ENCODE data around the gene DCTN3.

DCTN3 gene

DNA sequence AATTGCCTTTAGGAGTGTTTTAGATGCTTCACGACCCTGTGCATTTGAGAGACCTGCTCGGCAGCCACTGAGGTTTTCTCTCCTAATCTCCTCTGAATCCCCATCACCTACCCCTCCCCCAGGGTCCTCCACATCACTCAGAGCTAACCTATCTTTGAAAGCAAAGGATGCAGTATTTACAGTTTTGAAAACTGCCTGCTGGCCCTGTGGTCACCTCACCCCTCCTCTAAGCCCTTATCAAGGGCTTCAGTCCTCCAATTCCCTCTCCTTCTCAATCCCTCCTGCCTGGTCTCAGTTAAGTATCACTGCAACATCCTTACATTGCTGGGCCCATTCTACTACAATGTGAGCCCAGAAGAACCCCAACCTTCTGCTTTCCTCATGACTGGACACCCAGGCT is 13.0 kb downstream of the DCTN3 start:
- H3K36me3 ChIP-seq (ENCODE audit: control insufficient read depth in 5 of 5, insufficient read depth in 5 of 5, low read length in 5 of 5) = no peaks in the 10 kb centered on the region
- no peak overlapping the region for H3K4me3 ChIP-seq (ENCODE audit: low read depth in 1 of 5, low read length in 5 of 5)
- H3K9ac ChIP-seq (ENCODE audit: low read length in 5 of 5) = no peak overlapping the region
- peaks cover 0 to 4% (median 0%) of the 10 kb centered on the region in 5 donors for H3K27me3 ChIP-seq (ENCODE audit: control insufficient read depth in 5 of 5, insufficient read depth in 4 of 5, low read length in 5 of 5)
- no peaks in the 10 kb centered on the region for H3K9me3 ChIP-seq (ENCODE audit: control insufficient read depth in 5 of 5, low read length in 5 of 5)
- peaks cover 5 to 20% (median 18%) of the 10 kb centered on the region in 5 donors for H3K4me1 ChIP-seq (ENCODE audit: control insufficient read depth in 5 of 5, insufficient read depth in 5 of 5, low read length in 5 of 5)
- no peak overlapping the region for H3K27ac ChIP-seq (ENCODE audit: low read depth, low read length)

DNA sequence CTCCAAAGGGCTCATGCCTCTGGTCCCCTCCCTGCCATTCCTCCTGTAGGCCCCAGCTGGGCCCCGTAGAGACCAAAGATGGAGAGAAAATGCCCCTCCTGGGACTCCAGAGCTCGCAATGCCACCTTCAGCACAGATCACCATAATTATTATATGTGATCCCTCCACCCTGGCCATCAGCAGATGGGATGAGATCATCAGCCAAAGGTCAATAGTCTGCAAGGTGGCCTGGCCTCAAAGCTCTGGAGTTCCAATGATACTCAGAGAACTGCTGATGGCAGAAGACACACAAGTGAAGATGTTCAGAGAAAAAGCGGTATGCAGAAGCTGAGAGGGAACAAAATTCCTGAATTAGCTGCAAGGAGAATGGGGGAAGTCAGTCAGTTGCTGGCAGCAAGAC is 13.4 kb downstream of the DCTN3 start:
- peaks cover 0 to 4% (median 0%) of the 10 kb centered on the region in 5 donors for H3K27me3 ChIP-seq (ENCODE audit: control insufficient read depth in 5 of 5, insufficient read depth in 4 of 5, low read length in 5 of 5)
- no peak overlapping the region for H3K27ac ChIP-seq (ENCODE audit: low read depth, low read length)
- no peak overlapping the region for H3K9ac ChIP-seq (ENCODE audit: low read length in 5 of 5)
- H3K4me3 ChIP-seq (ENCODE audit: low read depth in 1 of 5, low read length in 5 of 5) = no peak overlapping the region
- H3K36me3 ChIP-seq (ENCODE audit: control insufficient read depth in 5 of 5, insufficient read depth in 5 of 5, low read length in 5 of 5) = no peaks in the 10 kb centered on the region
- no peaks in the 10 kb centered on the region for H3K9me3 ChIP-seq (ENCODE audit: control insufficient read depth in 5 of 5, low read length in 5 of 5)
- H3K4me1 ChIP-seq (ENCODE audit: control insufficient read depth in 5 of 5, insufficient read depth in 5 of 5, low read length in 5 of 5) = peaks cover 5 to 17% (median 14%) of the 10 kb centered on the region in 5 donors

- no peak overlapping the region for H3K4me3 ChIP-seq (ENCODE audit: low read depth in 1 of 5, low read length in 5 of 5)
- no peaks in the 10 kb centered on the region for H3K9me3 ChIP-seq (ENCODE audit: control insufficient read depth in 5 of 5, low read length in 5 of 5)
- peaks cover 0 to 4% (median 0%) of the 10 kb centered on the region in 5 donors for H3K27me3 ChIP-seq (ENCODE audit: control insufficient read depth in 5 of 5, insufficient read depth in 4 of 5, low read length in 5 of 5)
- no peak overlapping the region for H3K9ac ChIP-seq (ENCODE audit: low read length in 5 of 5)
- H3K4me1 ChIP-seq (ENCODE audit: control insufficient read depth in 5 of 5, insufficient read depth in 5 of 5, low read length in 5 of 5) = peaks cover 3 to 11% (median 9%) of the 10 kb centered on the region in 5 donors
- no peaks in the 10 kb centered on the region for H3K36me3 ChIP-seq (ENCODE audit: control insufficient read depth in 5 of 5, insufficient read depth in 5 of 5, low read length in 5 of 5)
- H3K27ac ChIP-seq (ENCODE audit: low read depth, low read length) = no peak overlapping the region
Observed at GRCh38 chr9:34606190-34606589, 14.1 kb downstream of the DCTN3 start.

DNA sequence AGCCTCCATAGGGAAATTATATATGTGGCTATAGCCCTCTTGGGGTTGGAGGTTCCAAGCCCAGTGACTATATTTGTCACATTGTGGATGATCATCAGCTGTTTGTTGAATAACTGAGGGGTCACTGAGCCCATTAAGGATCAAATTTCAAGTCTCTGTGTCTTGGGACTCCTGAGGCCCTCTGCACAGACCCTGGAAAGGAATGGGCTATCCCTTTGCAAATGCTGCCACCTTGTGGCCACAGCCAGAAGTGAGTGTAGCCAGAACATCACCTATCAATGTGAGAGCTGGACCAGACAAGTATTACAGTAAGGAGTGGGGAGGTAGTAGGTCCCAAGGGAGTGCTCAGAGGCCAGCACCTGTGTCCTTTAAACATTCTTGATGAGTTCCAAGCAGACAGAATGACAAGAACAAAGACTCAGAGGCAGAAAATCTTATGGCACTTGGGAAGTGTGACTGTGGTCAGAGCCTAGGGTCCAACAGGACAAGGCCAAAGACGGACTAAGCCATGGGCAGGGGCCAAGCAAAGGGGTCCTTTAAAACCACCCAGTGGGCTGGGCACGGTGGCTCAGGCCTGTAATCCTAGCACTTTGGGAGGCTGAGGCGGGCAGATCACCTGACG is 16.6 kb downstream of the DCTN3 start:
- H3K4me3 ChIP-seq (ENCODE audit: low read depth in 1 of 5, low read length in 5 of 5) = no peak overlapping the region
- H3K9ac ChIP-seq (ENCODE audit: low read length in 5 of 5) = no peak overlapping the region
- no peak overlapping the region for H3K27ac ChIP-seq (ENCODE audit: low read depth, low read length)
- H3K9me3 ChIP-seq (ENCODE audit: control insufficient read depth in 5 of 5, low read length in 5 of 5) = no peaks in the 10 kb centered on the region
- H3K4me1 ChIP-seq (ENCODE audit: control insufficient read depth in 5 of 5, insufficient read depth in 5 of 5, low read length in 5 of 5) = peaks cover 2 to 14% (median 9%) of the 10 kb centered on the region in 5 donors
- H3K27me3 ChIP-seq (ENCODE audit: control insufficient read depth in 5 of 5, insufficient read depth in 4 of 5, low read length in 5 of 5) = peaks cover 0 to 4% (median 0%) of the 10 kb centered on the region in 5 donors
- no peaks in the 10 kb centered on the region for H3K36me3 ChIP-seq (ENCODE audit: control insufficient read depth in 5 of 5, insufficient read depth in 5 of 5, low read length in 5 of 5)

DNA sequence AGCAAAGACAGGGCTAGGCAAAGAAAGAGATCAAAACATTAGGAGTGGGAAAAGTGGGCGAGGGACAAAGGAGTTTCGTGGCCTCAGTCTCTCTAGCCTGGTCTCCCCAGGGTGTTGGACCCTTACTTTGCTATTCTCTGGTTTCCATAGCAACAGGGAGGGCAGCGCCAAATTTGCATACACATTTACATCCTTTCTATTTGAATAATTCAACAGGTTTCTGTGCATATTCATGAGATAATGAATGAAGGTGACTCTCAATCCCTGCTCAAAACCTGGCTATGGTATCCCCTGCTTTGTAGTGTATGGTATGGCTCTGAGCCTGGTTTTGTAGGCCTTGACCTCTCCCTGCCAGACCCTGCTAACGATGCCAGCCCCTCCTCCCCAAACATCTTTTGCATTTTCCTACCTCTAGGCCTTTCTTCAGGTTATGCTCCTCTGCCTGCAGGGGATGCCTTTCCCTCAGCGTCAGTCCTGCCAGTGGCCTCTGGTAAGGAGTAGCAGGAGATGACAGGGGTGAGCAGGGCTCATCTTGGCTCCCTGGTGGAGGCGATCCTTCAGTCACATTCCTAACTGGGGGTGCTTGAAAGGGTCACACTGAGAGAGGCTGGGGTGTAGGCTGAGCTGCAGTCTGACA is 18.2 kb downstream of the DCTN3 start:
- Histone ChIP-seq H3K27ac (ENCODE audit: low read depth, low read length) (no peak overlapping the region), H3K4me1 (ENCODE audit: control insufficient read depth in 5 of 5, insufficient read depth in 5 of 5, low read length in 5 of 5) (peaks cover 3 to 22% (median 17%) of the 10 kb centered on the region in 5 donors), H3K4me3 (ENCODE audit: low read depth in 1 of 5, low read length in 5 of 5) (no peak overlapping the region), H3K9ac (ENCODE audit: low read length in 5 of 5) (no peak overlapping the region), H3K27me3 (ENCODE audit: control insufficient read depth in 5 of 5, insufficient read depth in 4 of 5, low read length in 5 of 5) (peaks cover 0 to 4% (median 0%) of the 10 kb centered on the region in 5 donors), H3K36me3 (ENCODE audit: control insufficient read depth in 5 of 5, insufficient read depth in 5 of 5, low read length in 5 of 5) (no peaks in the 10 kb centered on the region), H3K9me3 (ENCODE audit: control insufficient read depth in 5 of 5, low read length in 5 of 5) (no peaks in the 10 kb centered on the region)

GRCh38 chr9:34600908-34601307 is 19.4 kb downstream of the DCTN3 start:
- H3K9ac ChIP-seq (ENCODE audit: low read length in 5 of 5) = no peak overlapping the region
- peaks cover 6 to 34% (median 29%) of the 10 kb centered on the region in 5 donors for H3K4me1 ChIP-seq (ENCODE audit: control insufficient read depth in 5 of 5, insufficient read depth in 5 of 5, low read length in 5 of 5)
- H3K27me3 ChIP-seq (ENCODE audit: control insufficient read depth in 5 of 5, insufficient read depth in 4 of 5, low read length in 5 of 5) = peaks cover 0 to 4% (median 0%) of the 10 kb centered on the region in 5 donors
- H3K36me3 ChIP-seq (ENCODE audit: control insufficient read depth in 5 of 5, insufficient read depth in 5 of 5, low read length in 5 of 5) = no peaks in the 10 kb centered on the region
- no peaks in the 10 kb centered on the region for H3K9me3 ChIP-seq (ENCODE audit: control insufficient read depth in 5 of 5, low read length in 5 of 5)
- H3K27ac ChIP-seq (ENCODE audit: low read depth, low read length) = no peak overlapping the region
- H3K4me3 ChIP-seq (ENCODE audit: low read depth in 1 of 5, low read length in 5 of 5) = no peak overlapping the region

DNA sequence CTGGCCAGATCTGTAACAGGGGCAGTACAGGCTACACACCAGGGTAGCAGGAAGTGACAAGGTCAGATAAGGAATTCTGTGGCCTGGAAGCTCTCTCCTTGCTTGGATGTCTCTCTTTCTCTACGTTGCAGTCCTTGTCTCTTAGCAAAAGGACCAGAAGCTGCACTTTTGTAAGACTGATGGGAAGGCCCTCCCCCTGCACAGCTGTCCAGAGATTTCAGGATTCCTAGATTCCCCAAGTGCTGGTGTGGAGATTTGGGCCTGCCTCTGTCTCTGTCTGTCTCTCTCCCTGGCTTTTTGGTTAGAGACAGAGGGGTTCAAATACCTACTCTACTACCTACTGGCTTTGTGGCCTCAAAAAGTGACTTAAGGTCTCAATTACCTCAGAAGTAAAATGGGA is 20.7 kb downstream of the DCTN3 start:
- Histone ChIP-seq H3K27me3 (ENCODE audit: control insufficient read depth in 5 of 5, insufficient read depth in 4 of 5, low read length in 5 of 5) (no peaks in the 10 kb centered on the region), H3K4me3 (ENCODE audit: low read depth in 1 of 5, low read length in 5 of 5) (no peak overlapping the region), H3K27ac (ENCODE audit: low read depth, low read length) (no peak overlapping the region), H3K4me1 (ENCODE audit: control insufficient read depth in 5 of 5, insufficient read depth in 5 of 5, low read length in 5 of 5) (peaks cover 6 to 42% (median 36%) of the 10 kb centered on the region in 5 donors), H3K9ac (ENCODE audit: low read length in 5 of 5) (peak overlapping the region in 1 of 5 donors; percentile 49), H3K9me3 (ENCODE audit: control insufficient read depth in 5 of 5, low read length in 5 of 5) (no peaks in the 10 kb centered on the region), H3K36me3 (ENCODE audit: control insufficient read depth in 5 of 5, insufficient read depth in 5 of 5, low read length in 5 of 5) (no peaks in the 10 kb centered on the region)

DNA sequence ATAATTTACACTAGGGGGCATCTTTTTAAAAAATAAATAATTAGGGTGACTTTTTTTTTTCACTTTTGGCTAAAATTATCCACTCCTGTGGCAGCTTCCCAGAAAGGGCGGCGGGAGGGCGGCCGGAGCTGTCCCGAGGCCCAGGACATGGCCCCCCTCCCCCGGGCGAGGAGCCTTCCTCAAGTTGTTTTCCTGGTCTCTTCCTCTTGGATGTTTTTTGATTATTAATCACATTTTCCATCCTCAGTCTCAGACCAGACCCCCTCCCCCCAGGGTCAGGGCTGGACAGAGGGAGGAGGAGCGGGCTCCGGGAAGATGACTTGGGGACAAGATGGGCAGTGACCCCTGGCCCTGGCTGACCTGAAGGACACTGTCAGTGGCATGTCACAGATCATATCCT is 26.1 kb downstream of the DCTN3 start:
- Histone ChIP-seq H3K4me1 (ENCODE audit: control insufficient read depth in 5 of 5, insufficient read depth in 5 of 5, low read length in 5 of 5) (peaks cover 5 to 81% (median 73%) of the 10 kb centered on the region in 5 donors), H3K9me3 (ENCODE audit: control insufficient read depth in 5 of 5, low read length in 5 of 5) (no peaks in the 10 kb centered on the region), H3K27ac (ENCODE audit: low read depth, low read length) (peak overlapping the region; percentile 95)

GRCh38 chr9:34592895-34593601 is 27.2 kb downstream of the DCTN3 start:
- Histone ChIP-seq H3K4me1 (ENCODE audit: control insufficient read depth in 5 of 5, insufficient read depth in 5 of 5, low read length in 5 of 5) (peaks cover 7 to 92% (median 82%) of the 10 kb centered on the region in 5 donors), H3K4me3 (ENCODE audit: low read depth in 1 of 5, low read length in 5 of 5) (no peak overlapping the region), H3K27ac (ENCODE audit: low read depth, low read length) (peak overlapping the region; percentile 95), H3K27me3 (ENCODE audit: control insufficient read depth in 5 of 5, insufficient read depth in 4 of 5, low read length in 5 of 5) (peaks cover 0 to 13% (median 12%) of the 10 kb centered on the region in 5 donors), H3K9me3 (ENCODE audit: control insufficient read depth in 5 of 5, low read length in 5 of 5) (no peaks in the 10 kb centered on the region), H3K9ac (ENCODE audit: low read length in 5 of 5) (peak overlapping the region in 4 of 5 donors; percentile 21 to 74 (median 59)), H3K36me3 (ENCODE audit: control insufficient read depth in 5 of 5, insufficient read depth in 5 of 5, low read length in 5 of 5) (no peaks in the 10 kb centered on the region)

More for the DNA sequence above, 26.1 kb downstream of the DCTN3 start:
- Histone ChIP-seq H3K9ac (ENCODE audit: low read length in 5 of 5) (peak overlapping the region in 3 of 5 donors; percentile 4 to 74 (median 11)), H3K27me3 (ENCODE audit: control insufficient read depth in 5 of 5, insufficient read depth in 4 of 5, low read length in 5 of 5) (peaks cover 0 to 8% (median 4%) of the 10 kb centered on the region in 5 donors), H3K4me3 (ENCODE audit: low read depth in 1 of 5, low read length in 5 of 5) (no peak overlapping the region), H3K36me3 (ENCODE audit: control insufficient read depth in 5 of 5, insufficient read depth in 5 of 5, low read length in 5 of 5) (no peaks in the 10 kb centered on the region)

Data from subcutaneous abdominal adipose tissue (tissue), 5 donors.